Sciatic nerve (tissue), 2 donors: ENCODE results near the gene CALR3. TPM values are rescaled to one million over a fixed set of nuclear protein-coding genes. Genes with fewer than 3 reads are reported as not detected.
"Not testable (repeated sequence)": the region's sequence is repeated elsewhere in the genome, so short reads cannot be mapped to it uniquely, and the experiment has no call there.

ENCODE experiments used
- ATAC-seq: fragments of 200-7000 bp; cut with Tn5 transposase; one replicate; pipeline ENCODE4 v1.9.1; 2020; ENCODE audit warnings: mild to moderate bottlenecking, moderate library complexity
- DNase-seq: peaks from one replicate; pipeline ENCODE4 v3.0.0-alpha.2; 2020; ENCODE audit warnings: low spot score
- intact Hi-C: fragments of 100-400 bp; cut with DNase I; formaldehyde crosslinking; loops from one replicate; pipeline ENCODE4 v1.14.2; 2022
- total RNA-seq: library from RNA; stranded (reverse); fragmentation: NEBNext Ultra II Directional; extraction: Animal tissue kit (Norgen Biotek cat#: 25700); gene quantifications from one replicate; pipeline ENCODE4 v1.2.1, GENCODE V29; 2021
- donor health status: DM: no; HTN: no; CAD: no.
- donor health status: DM: no; HTN: no; CAD: no.

CALR3 gene
- total RNA-seq, 1 donor from 2014 or later = not detected

GRCh38 chr19:16525751-16526481 lies 29.9 kb upstream of the CALR3 start:
- no peak for DNase-seq
- no peak for ATAC-seq
- intact Hi-C loops = no loop called here

- intact Hi-C loops = no loop called here
- no peak for DNase-seq
- no peak for ATAC-seq
These were observed 29.2 kb upstream of the CALR3 start for GRCh38 chr19:16524991-16525734.

- intact Hi-C loops = no loop called here
- DNase-seq = no peak
- no peak for ATAC-seq
These were observed 26.8 kb upstream of the CALR3 start for GRCh38 chr19:16522559-16523377.

- DNase-seq (no peak), ATAC-seq (no peak)
- intact Hi-C loops = no loop called here
These were observed 25.8 kb upstream of the CALR3 start for GRCh38 chr19:16521715-16522289.

- intact Hi-C loops = no loop called here
- no peak for ATAC-seq
- DNase-seq = no peak
These were observed 25.1 kb upstream of the CALR3 start for GRCh38 chr19:16520986-16521624.

- no peak for DNase-seq
- peak; percentile 18 for ATAC-seq
- intact Hi-C loops = no loop called here
These were observed 24.4 kb upstream of the CALR3 start for GRCh38 chr19:16520074-16520973.

GRCh38 chr19:16519230-16519687 lies 23.3 kb upstream of the CALR3 start:
- intact Hi-C loops = no loop called here
- no peak for DNase-seq
- no peak for ATAC-seq

- no peak for ATAC-seq
- DNase-seq = no peak
- intact Hi-C loops = no loop called here
These were observed 22.7 kb upstream of the CALR3 start for GRCh38 chr19:16518483-16519229.

GRCh38 chr19:16518061-16518460 lies 22.1 kb upstream of the CALR3 start:
- DNase-seq = no peak
- intact Hi-C loops = no loop called here
- no peak for ATAC-seq

GRCh38 chr19:16516923-16517610 lies 21.1 kb upstream of the CALR3 start:
- DNase-seq (no peak), ATAC-seq (no peak)
- intact Hi-C loops = no loop called here

- intact Hi-C loops = no loop called here
- no peak for ATAC-seq
- no peak for DNase-seq
These were observed 20.4 kb upstream of the CALR3 start for GRCh38 chr19:16516381-16516780.

GRCh38 chr19:16514383-16515019 lies 18.5 kb upstream of the CALR3 start:
- no peak for ATAC-seq
- no peak for DNase-seq
- intact Hi-C loops = no loop called here

GRCh38 chr19:16512611-16513010 lies 16.6 kb upstream of the CALR3 start:
- intact Hi-C loops, ATAC-seq, DNase-seq: not testable (repeated sequence)

- peak; percentile 95 for ATAC-seq
- intact Hi-C loops = no loop called here
These were observed 13.4 kb upstream of the CALR3 start for GRCh38 chr19:16509141-16510061.

GRCh38 chr19:16508546-16508945 lies 12.6 kb upstream of the CALR3 start:
- DNase-seq = no peak
- intact Hi-C loops = no loop called here
- ATAC-seq = no peak

More at GRCh38 chr19:16509141-16510061, 13.4 kb upstream of the CALR3 start:
- peak; percentile 77 for DNase-seq
